BJ (cell line): ENCODE results near the gene JMJD1C. TPM values are rescaled to one million over a fixed set of nuclear protein-coding genes. Genes with fewer than 3 reads are reported as not detected.

Experiments used
- CTCF ChIA-PET: fragments of 350-600 bp; formaldehyde crosslinking; extraction: SDS; loops from one replicate; lab custom pipeline; 2021; ENCODE audit warnings: antibody characterized with exemption, inconsistent platforms; lab: Yijun Ruan, JAX
- POLR2A ChIA-PET: fragments of 300-600 bp; sonication (Branson Sonifier 250); formaldehyde crosslinking; extraction: SDS; loops from one replicate; lab custom pipeline; 2021; ENCODE audit warnings: antibody characterized with exemption; lab: Charles Lee
- DNase-seq: peaks from one replicate; pipeline ENCODE4 v3.0.0-alpha.2; 2011; ENCODE audit warnings: low read depth
- H3K27me3 ChIP-seq: 2 replicates; pipeline ENCODE4 v1.6.0; 2011; ENCODE audit warnings: low read length; ENCODE audit not compliant: control insufficient read depth, insufficient read depth
- H3K36me3 ChIP-seq: 2 replicates; pipeline ENCODE4 v1.5.1; 2011; ENCODE audit warnings: low read length; ENCODE audit not compliant: control insufficient read depth, insufficient read depth
- H3K4me3 ChIP-seq: 2 replicates; pipeline ENCODE4 v1.5.1; 2011; ENCODE audit warnings: low read depth, mild to moderate bottlenecking, control low read depth, low read length
- CTCF ChIP-seq: IDR thresholded peaks from 2 replicates; pipeline ENCODE4 v1.5.1; 2011; ENCODE audit warnings: low read depth, mild to moderate bottlenecking, control low read depth, inconsistent platforms, low read length, moderate library complexity; ENCODE audit not compliant: insufficient read depth
- polyA plus RNA-seq: library from polyadenylated mRNA; depleted of rRNA; stranded (reverse); fragments of >200 nt; gene quantifications from 2 replicates; pipeline ENCODE4 v1.2.3, GENCODE V29; 2011

Gene JMJD1C
- polyA plus RNA-seq, 1 experiment = 14.2 TPM

GRCh38 chr10:63265683-63266235 lies 200.0 kb downstream of the JMJD1C start:
- ChIA-PET POLR2A (no interaction called here), CTCF (interaction anchor here (0.9 to 1.1 kb wide), 2 partner anchors 99 to 363 kb away, joined by 3 read pairs; no protein-coding TSS in a partner anchor)
- Histone ChIP-seq H3K27me3 (no peaks in the 10 kb centered on the region), H3K4me3 (peak overlapping the region; percentile 39), H3K36me3 (no peaks in the 10 kb centered on the region)
- no peak for TF ChIP-seq CTCF
- no peak for DNase-seq

GRCh38 chr10:63265222-63265617 lies 200.6 kb downstream of the JMJD1C start:
- ChIA-PET POLR2A (no interaction called here), CTCF (interaction anchor here (0.9 to 1.1 kb wide), 2 partner anchors 99 to 364 kb away, joined by 3 read pairs; no protein-coding TSS in a partner anchor)
- DNase-seq = no peak
- TF ChIP-seq CTCF = no peak
- Histone ChIP-seq H3K4me3 (peak overlapping the region; percentile 49), H3K27me3 (no peaks in the 10 kb centered on the region), H3K36me3 (no peaks in the 10 kb centered on the region)

GRCh38 chr10:63264617-63265221 lies 201.1 kb downstream of the JMJD1C start:
- POLR2A ChIA-PET = interaction anchor here (0.6 kb wide), 1 partner anchor 409 kb away, joined by 3 read pairs; no protein-coding TSS in a partner anchor
- no peaks in the 10 kb centered on the region for H3K36me3 ChIP-seq
- CTCF ChIA-PET = interaction anchor here (0.9 to 1.1 kb wide), 2 partner anchors 98 to 364 kb away, joined by 3 read pairs; no protein-coding TSS in a partner anchor
- no peaks in the 10 kb centered on the region for H3K27me3 ChIP-seq
- H3K4me3 ChIP-seq = peak overlapping the region; percentile 49
- TF ChIP-seq CTCF = no peak
- DNase-seq = no peak

GRCh38 chr10:63262430-63263073 lies 203.2 kb downstream of the JMJD1C start:
- no peak for TF ChIP-seq CTCF
- DNase-seq = no peak
- Histone ChIP-seq H3K27me3 (no peaks in the 10 kb centered on the region), H3K4me3 (no peak overlapping the region), H3K36me3 (no peaks in the 10 kb centered on the region)
- ChIA-PET POLR2A (no interaction called here), CTCF (interaction anchor here (0.6 to 1.3 kb wide), 3 partner anchors 26 to 1136 kb away, joined by 3 to 4 read pairs (median 3); no protein-coding TSS in a partner anchor)

- no peak for TF ChIP-seq CTCF
- Histone ChIP-seq H3K27me3 (no peaks in the 10 kb centered on the region), H3K36me3 (no peaks in the 10 kb centered on the region), H3K4me3 (no peak overlapping the region)
- CTCF ChIA-PET = no interaction called here
- DNase-seq = no peak
- POLR2A ChIA-PET = no interaction called here
These were observed 204.3 kb downstream of the JMJD1C start for GRCh38 chr10:63261496-63261895.
